OCI-LY7 (cell line): ENCODE data around the gene LPIN3.

ENCODE experiments used
- CTCF ChIP-seq: fragments of 200-600 bp; sonication (generic); conservative IDR thresholded peaks from 2 replicates; pipeline ENCODE4 v1.5.1; 2014; ENCODE audit warnings: mild to moderate bottlenecking, antibody characterized with exemption, low read length, moderate library complexity, mixed read lengths
- EZH2phosphoT487 ChIP-seq: fragments of 200-600 bp; sonication (generic); IDR thresholded peaks from 2 replicates; pipeline ENCODE4 v1.6.1; 2018; ENCODE audit warnings: low read depth, borderline replicate concordance, mild to moderate bottlenecking, mixed run types, antibody characterized with exemption, low read length, moderate library complexity, mixed read lengths

GRCh38 chr20:41363601-41364000 lies 23.0 kb downstream of the LPIN3 start:
- TF ChIP-seq CTCF: no peak
- no peak for TF ChIP-seq EZH2phosphoT487
